ENCODE results near the gene EIF3L.

The EIF3L gene

GRCh38 chr22:37817705-37818408, 31.4 kb upstream of the EIF3L start:
- DNase-seq, result peak; percentile 70

GRCh38 chr22:37818409-37819104, 30.7 kb upstream of the EIF3L start:
- DNase-seq, result peak; percentile 65

GRCh38 chr22:37819105-37819433, 30.1 kb upstream of the EIF3L start:
- DNase-seq, result no peak

GRCh38 chr22:37820350-37820749, 28.9 kb upstream of the EIF3L start:
- DNase-seq, result no peak

- no peak for DNase-seq
Observed at GRCh38 chr22:37822079-37822833, 27.0 kb upstream of the EIF3L start.

- no peak for DNase-seq
Observed at GRCh38 chr22:37823134-37823985, 25.9 kb upstream of the EIF3L start, which contains the start of gene GALR3. Gene GALR3 (plus strand): TSS chr22:37823382. CDS start chr22:37823407, 25 bp downstream.

- no peak for DNase-seq
Observed at GRCh38 chr22:37824674-37825641, 24.3 kb upstream of the EIF3L start.

GRCh38 chr22:37827056-37827455, 22.2 kb upstream of the EIF3L start:
- no peak for DNase-seq

- no peak for DNase-seq
Observed at GRCh38 chr22:37830093-37830842, 19.0 kb upstream of the EIF3L start.

GRCh38 chr22:37831472-37831871, 17.7 kb upstream of the EIF3L start:
- no peak for DNase-seq

GRCh38 chr22:37832022-37832857, 17.0 kb upstream of the EIF3L start:
- DNase-seq, result no peak

GRCh38 chr22:37842015-37842793, 7.0 kb upstream of the EIF3L start:
- no peak for DNase-seq

GRCh38 chr22:37843741-37844089, 5.5 kb upstream of the EIF3L start:
- DNase-seq, result peak; percentile 56

- no peak for DNase-seq
Observed at GRCh38 chr22:37844904-37845329, 4.3 kb upstream of the EIF3L start.

- DNase-seq, result no peak
Observed at GRCh38 chr22:37846433-37846832, 2.8 kb upstream of the EIF3L start.

- DNase-seq, result no peak
Observed at GRCh38 chr22:37848587-37849088, 581 bp upstream of the EIF3L start.

- DNase-seq, result no peak
Observed at GRCh38 chr22:37850801-37851200, 1.6 kb downstream of the EIF3L start.

GRCh38 chr22:37852418-37852817, 3.2 kb downstream of the EIF3L start:
- DNase-seq, result no peak

GRCh38 chr22:37854946-37855345, 5.7 kb downstream of the EIF3L start:
- DNase-seq, result no peak
